Measurements from ENCODE around the gene HS3ST3B1. TPM values are rescaled to one million over a fixed set of nuclear protein-coding genes. Genes with fewer than 3 reads are reported as not detected.

The HS3ST3B1 gene
- total RNA-seq, 3 donors from 2014 or later, result 0.96 to 3.6 (median 2.8) TPM

GRCh38 chr17:14372905-14373613 lies 72.2 kb downstream of the HS3ST3B1 start:
- DNase-seq (ENCODE audit: low spot score in 2 of 2), result no peak
- Histone ChIP-seq H3K9me3 (no peaks in the 10 kb centered on the region), H3K4me1 (no peaks in the 10 kb centered on the region), H3K36me3 (no peaks in the 10 kb centered on the region), H3K27ac (no peak overlapping the region), H3K27me3 (no peaks in the 10 kb centered on the region), H3K4me3 (no peak overlapping the region)
- intact Hi-C loops (cut with DNase I; ENCODE audit: low total_unique reads), result no loop called here
- TF ChIP-seq POLR2A (IDR thresholded peaks at IDR 0.05) (no peak), CTCF (IDR thresholded peaks at IDR 0.05) (no peak)

- Histone ChIP-seq H3K4me3 (no peak overlapping the region), H3K4me1 (no peaks in the 10 kb centered on the region), H3K9me3 (no peaks in the 10 kb centered on the region), H3K36me3 (no peaks in the 10 kb centered on the region), H3K27me3 (no peaks in the 10 kb centered on the region), H3K27ac (no peak overlapping the region)
- DNase-seq (ENCODE audit: low spot score in 2 of 2), result no peak
- TF ChIP-seq POLR2AphosphoS5 (IDR thresholded peaks at IDR 0.05) (no peak), CTCF (IDR thresholded peaks at IDR 0.05) (no peak), POLR2A (IDR thresholded peaks at IDR 0.05) (no peak)
- intact Hi-C loops (cut with DNase I; ENCODE audit: low total_unique reads), result no loop called here
These were observed 72.9 kb downstream of the HS3ST3B1 start for GRCh38 chr17:14373614-14374259.

GRCh38 chr17:14374268-14374667 lies 73.4 kb downstream of the HS3ST3B1 start:
- no peak overlapping the region for H3K4me3 ChIP-seq

GRCh38 chr17:14376666-14377065 lies 75.8 kb downstream of the HS3ST3B1 start:
- Histone ChIP-seq H3K4me3 (no peak overlapping the region), H3K9me3 (no peaks in the 10 kb centered on the region), H3K36me3 (no peaks in the 10 kb centered on the region), H3K27me3 (no peaks in the 10 kb centered on the region), H3K27ac (no peak overlapping the region), H3K4me1 (no peaks in the 10 kb centered on the region)
- no peak for TF ChIP-seq POLR2A (IDR thresholded peaks at IDR 0.05)
- intact Hi-C loops (cut with DNase I; ENCODE audit: low total_unique reads), result no loop called here
- no peak for DNase-seq (ENCODE audit: low spot score in 2 of 2)

More at GRCh38 chr17:14374268-14374667, 73.4 kb downstream of the HS3ST3B1 start:
- Histone ChIP-seq H3K9me3 (no peaks in the 10 kb centered on the region), H3K4me1 (no peaks in the 10 kb centered on the region), H3K36me3 (no peaks in the 10 kb centered on the region), H3K27me3 (no peaks in the 10 kb centered on the region), H3K27ac (no peak overlapping the region)
- intact Hi-C loops (cut with DNase I; ENCODE audit: low total_unique reads), result no loop called here
- DNase-seq (ENCODE audit: low spot score in 2 of 2), result no peak
- TF ChIP-seq POLR2AphosphoS5 (IDR thresholded peaks at IDR 0.05) (no peak), CTCF (IDR thresholded peaks at IDR 0.05) (no peak), POLR2A (IDR thresholded peaks at IDR 0.05) (no peak)

- Histone ChIP-seq H3K27ac (no peak overlapping the region), H3K4me1 (no peaks in the 10 kb centered on the region), H3K27me3 (no peaks in the 10 kb centered on the region), H3K4me3 (no peak overlapping the region), H3K9me3 (no peaks in the 10 kb centered on the region), H3K36me3 (no peaks in the 10 kb centered on the region)
- no peak for DNase-seq (ENCODE audit: low spot score in 2 of 2)
- intact Hi-C loops (cut with DNase I; ENCODE audit: low total_unique reads), result no loop called here
- no peak for TF ChIP-seq POLR2A (IDR thresholded peaks at IDR 0.05)
- TF ChIP-seq POLR2AphosphoS5 (IDR thresholded peaks at IDR 0.05), result no peak
- no peak for TF ChIP-seq CTCF (IDR thresholded peaks at IDR 0.05)
These were observed 80.7 kb downstream of the HS3ST3B1 start for GRCh38 chr17:14381606-14382005.

Data from breast epithelium (tissue), 4 donors.